ENCODE measurements around the gene CD37.
"Not testable (repeated sequence)": the region's sequence is repeated elsewhere in the genome, so short reads cannot be mapped to it uniquely, and the experiment has no call there.

The CD37 gene, protein sequence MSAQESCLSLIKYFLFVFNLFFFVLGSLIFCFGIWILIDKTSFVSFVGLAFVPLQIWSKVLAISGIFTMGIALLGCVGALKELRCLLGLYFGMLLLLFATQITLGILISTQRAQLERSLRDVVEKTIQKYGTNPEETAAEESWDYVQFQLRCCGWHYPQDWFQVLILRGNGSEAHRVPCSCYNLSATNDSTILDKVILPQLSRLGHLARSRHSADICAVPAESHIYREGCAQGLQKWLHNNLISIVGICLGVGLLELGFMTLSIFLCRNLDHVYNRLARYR

DNA sequence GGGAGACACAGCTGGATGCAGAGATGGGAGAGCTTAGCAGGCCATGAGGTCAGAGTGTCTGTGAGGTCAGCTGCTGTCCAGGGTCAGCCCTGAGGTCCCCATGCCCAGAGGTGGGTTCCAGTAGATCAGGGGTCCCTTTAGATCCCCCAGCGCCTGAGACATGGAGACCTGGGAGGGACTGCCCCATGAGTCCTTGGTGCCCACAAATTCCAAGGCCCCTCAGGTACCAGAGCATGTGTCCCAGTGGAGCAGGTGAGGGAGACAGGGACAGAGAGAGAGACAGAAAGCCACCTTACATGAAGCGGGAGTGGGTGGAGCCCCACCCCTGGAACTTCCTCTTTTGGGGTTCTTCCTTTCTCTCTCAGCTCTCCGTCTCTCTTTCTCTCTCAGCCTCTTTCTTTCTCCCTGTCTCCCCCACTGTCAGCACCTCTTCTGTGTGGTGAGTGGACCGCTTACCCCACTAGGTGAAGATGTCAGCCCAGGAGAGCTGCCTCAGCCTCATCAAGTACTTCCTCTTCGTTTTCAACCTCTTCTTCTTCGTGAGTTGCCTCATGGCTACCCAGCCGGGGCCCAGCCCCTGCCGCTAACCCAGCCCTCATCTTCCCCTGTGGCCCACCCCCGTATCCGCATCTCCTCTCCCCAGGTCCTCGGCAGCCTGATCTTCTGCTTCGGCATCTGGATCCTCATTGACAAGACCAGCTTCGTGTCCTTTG is at the start of gene CD37:
CD37 (plus strand) TSS at position 336 of the 713 bp plus-strand sequence; CDS start at position 471, 135 bp downstream.
- peak; percentile 76 for DNase-seq

- no peak for DNase-seq
These were observed 48.0 kb upstream of the CD37 start for GRCh38 chr19:49287141-49287770.

DNA sequence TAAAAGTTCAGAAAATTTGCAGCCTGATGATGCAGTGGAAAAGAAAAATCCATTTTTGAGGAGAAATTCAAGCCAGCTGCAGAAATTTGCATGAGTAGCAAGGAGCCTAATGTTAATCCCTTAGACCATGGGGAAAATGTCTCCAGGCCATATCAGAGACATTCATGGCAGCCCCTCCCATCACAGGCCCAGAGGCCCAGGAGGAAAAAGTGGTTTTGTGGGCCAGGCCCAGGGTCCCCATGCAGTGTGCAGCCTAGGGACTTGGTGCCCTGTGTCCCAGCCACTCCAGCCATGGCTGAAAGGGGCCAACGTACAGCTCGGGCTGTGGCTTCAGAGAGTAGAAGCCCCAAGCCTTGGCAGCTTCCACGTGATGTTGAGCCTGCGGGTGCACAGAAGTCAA is 47.0 kb upstream of the CD37 start:
- DNase-seq, result not testable (repeated sequence)

DNA sequence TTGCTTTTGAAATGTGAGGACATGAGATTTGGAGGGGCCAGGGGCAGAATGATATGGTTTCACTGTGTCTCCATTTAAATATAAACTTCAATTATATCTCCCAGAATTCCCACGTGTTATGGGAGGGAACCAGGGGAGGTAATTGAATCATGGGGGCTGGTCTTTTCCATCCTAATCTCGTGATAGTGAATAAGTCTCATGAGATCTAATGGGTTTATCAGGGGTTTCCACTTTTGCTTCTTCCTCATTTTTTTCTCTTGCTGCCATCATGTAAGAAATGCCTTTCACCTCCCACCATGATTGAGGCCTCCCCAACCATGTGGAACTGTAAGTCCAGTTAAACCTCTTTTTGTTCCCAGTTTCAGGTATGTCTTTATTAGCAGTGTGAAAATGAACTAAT is 45.9 kb upstream of the CD37 start:
- not testable (repeated sequence) for DNase-seq

DNA sequence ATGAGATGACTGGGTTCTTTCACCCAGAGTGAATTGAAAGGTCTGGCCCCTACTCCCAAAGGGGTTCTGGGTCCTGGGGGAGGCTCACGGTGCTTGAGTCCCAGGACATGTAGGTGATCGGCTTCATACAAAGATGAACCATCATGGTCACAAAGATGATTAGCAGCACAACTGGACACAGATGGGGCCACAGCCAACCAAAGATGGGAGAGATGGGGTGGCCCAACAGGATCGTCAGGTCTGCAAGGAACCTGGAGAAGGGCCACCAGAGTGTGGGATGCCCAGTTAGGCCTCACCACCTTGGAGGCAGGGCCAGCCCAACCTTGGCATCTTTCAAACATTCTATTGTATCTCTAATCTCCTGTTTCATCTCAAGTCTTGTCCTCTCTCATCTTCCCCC is 44.7 kb upstream of the CD37 start:
- no peak for DNase-seq

DNA sequence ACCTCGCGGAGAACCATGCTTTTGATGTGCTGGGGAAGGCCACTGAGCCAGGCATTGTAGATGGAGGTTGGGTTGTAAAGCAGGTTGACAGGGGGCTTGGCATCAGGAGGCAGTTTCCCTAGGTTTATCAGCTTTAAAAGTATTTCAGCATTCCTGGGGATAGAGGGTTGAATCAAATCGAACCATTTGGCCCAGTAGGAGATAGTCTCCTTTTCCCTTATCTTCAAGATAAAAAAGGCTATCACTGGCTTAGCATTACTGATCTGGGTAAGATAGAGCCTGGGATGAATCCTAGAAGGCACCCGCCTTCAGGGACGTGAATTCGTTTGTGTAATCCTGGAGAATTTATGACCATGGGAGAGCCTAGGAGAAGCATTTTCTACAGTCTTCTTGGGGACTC is 40.8 kb upstream of the CD37 start:
- DNase-seq, result no peak

- DNase-seq, result no peak
These were observed 39.9 kb upstream of the CD37 start for GRCh38 chr19:49295208-49295880.

- DNase-seq, result no peak
These were observed 37.8 kb upstream of the CD37 start for GRCh38 chr19:49297403-49297802.

DNA sequence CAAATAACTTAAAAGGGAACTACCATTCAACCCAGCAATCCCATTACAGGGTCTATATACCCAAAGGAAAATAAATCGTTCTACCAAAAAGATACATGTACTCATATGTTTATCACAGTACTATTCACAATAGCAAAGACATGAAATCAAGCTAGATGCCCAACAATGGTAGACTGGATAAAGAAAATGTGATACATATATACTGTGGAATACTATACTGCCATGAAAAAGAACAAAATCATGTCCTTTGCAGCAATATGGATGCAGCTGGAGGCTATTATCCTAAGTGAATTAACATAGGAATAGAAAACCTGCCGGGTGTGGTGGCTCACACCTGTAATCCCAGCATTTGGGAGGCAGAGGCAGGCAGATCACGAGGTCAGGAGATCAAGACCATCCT is 36.6 kb upstream of the CD37 start:
- not testable (repeated sequence) for DNase-seq

- peak; percentile 97 for DNase-seq
These were observed 33.9 kb upstream of the CD37 start for GRCh38 chr19:49301165-49301865.

GRCh38 chr19:49301866-49302252 is 33.3 kb upstream of the CD37 start:
- no peak for DNase-seq

DNA sequence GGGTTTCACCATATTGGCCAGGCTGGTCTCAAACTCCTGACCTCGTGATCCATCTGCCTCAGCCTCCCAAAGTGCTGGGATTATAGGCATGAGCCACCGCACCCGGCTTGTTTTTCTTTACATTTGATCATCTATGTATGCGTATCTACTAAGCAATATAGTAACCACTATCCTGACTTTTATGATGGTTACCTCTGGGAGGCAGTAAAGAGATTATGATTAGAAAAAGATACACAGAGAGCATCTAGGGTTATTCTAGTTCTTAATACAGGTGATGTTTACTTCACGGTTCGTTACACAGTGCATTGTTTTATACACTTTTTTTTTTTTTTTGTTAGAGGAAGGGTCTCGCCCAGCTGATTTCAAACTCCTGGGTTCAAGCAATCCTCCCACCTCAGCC is 28.5 kb upstream of the CD37 start:
- DNase-seq, result not testable (repeated sequence)

DNA sequence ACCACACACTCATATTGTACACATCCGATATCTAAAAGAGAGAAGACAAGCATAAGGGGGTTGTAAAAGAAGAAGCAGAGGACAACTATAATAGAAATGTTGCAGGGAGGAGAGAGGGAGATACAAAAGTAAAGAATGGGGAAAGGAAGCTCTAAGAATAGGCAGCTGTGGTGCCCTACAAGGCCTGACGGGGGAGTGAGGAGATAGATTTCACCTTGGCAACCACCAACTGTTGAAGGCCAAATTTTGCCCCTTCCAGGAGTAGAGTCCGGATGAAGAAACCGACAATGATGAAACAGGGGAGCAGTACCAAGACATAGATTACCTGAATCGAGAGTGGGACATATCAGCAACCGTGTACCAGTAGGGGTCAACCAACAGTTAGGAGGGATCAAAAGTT is 26.1 kb upstream of the CD37 start:
- DNase-seq, result no peak

GRCh38 chr19:49315111-49315510 is 20.1 kb upstream of the CD37 start:
- DNase-seq, result no peak

- DNase-seq, result no peak
These were observed 18.9 kb upstream of the CD37 start for GRCh38 chr19:49316284-49316683.

- no peak for DNase-seq
These were observed 16.9 kb upstream of the CD37 start for GRCh38 chr19:49318296-49318695.

- DNase-seq, result no peak
These were observed 10.2 kb upstream of the CD37 start, which contains the start of gene SLC6A16 for GRCh38 chr19:49324801-49325576. Gene SLC6A16 (minus strand): TSS chr19:49325191. CDS start chr19:49311347, 13,844 bp downstream.

- DNase-seq, result not testable (repeated sequence)
These were observed 9.4 kb upstream of the CD37 start for GRCh38 chr19:49325756-49326155.

DNA sequence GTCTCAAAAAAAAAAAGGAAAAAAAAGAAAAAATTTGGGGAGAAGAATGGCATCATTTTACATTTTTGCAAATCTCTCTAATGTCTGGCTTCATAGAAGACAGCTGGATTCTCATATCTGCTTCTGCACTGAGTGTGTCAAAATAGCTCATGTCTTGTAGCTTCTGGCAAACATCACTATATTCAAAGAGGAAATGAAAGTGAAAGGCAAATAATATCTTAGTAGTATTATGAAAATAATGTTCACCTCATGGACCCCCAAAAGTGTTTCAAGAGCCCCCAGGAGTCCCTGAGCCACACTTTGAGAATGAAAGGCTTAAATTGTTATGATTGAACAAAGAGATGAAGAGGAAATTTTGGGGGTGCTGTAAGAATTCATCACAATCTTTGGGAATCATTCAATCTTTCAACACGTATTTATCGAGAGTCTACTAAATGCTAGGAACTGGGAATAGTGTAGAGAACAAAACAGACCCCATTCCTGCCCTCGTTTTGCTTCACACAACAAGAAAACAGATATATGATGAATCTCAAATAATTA is 9.0 kb upstream of the CD37 start:
- DNase-seq, result no peak

- DNase-seq, result peak; percentile 56
These were observed 7.2 kb upstream of the CD37 start for GRCh38 chr19:49327878-49328544.

GRCh38 chr19:49328741-49329140 is 6.5 kb upstream of the CD37 start:
- DNase-seq, result peak; percentile 23
